HepG2 (cell line): ENCODE measurements around the gene HABP2.

ENCODE experiments used
- CTCF ChIP-seq: sonication (generic); formaldehyde crosslinking; IDR thresholded peaks from 2 replicates; pipeline ENCODE4 v1.5.0; 2020; ENCODE audit warnings: mild to moderate bottlenecking, missing genetic modification reagents, moderate library complexity
- MAX ChIP-seq: IDR thresholded peaks from 2 replicates; pipeline ENCODE4 v1.6.1; 2012; ENCODE audit warnings: inconsistent platforms
- MLX ChIP-seq: IDR thresholded peaks from 2 replicates; pipeline ENCODE4 v1.6.1; 2016
- NR2C2 ChIP-seq: sonication (generic); formaldehyde crosslinking; IDR thresholded peaks from 2 replicates; pipeline ENCODE4 v1.4.0; 2020; ENCODE audit warnings: missing genetic modification reagents, mild to moderate bottlenecking, moderate library complexity, borderline replicate concordance
- NR3C1 ChIP-seq: sonication (generic); formaldehyde crosslinking; IDR thresholded peaks from 2 replicates; pipeline ENCODE4 v1.4.0; 2020; ENCODE audit warnings: missing genetic modification reagents
- PITX1 ChIP-seq: sonication (generic); formaldehyde crosslinking; IDR thresholded peaks from 2 replicates; pipeline ENCODE4 v1.5.1; 2020; ENCODE audit warnings: mild to moderate bottlenecking, missing genetic modification reagents
- REXO4 ChIP-seq: sonication (generic); formaldehyde crosslinking; IDR thresholded peaks from 2 replicates; pipeline ENCODE4 v1.8.0; 2022; ENCODE audit warnings: missing genetic modification reagents, mild to moderate bottlenecking, borderline replicate concordance
- SMC3 ChIP-seq: IDR thresholded peaks from 2 replicates; pipeline ENCODE4 v1.6.1; 2011; ENCODE audit warnings: low read length, improper control_type of control experiment
- SRSF1 ChIP-seq: fragments of 200-400 bp; formaldehyde crosslinking; optimal IDR thresholded peaks from 2 replicates; pipeline ENCODE3; 2017; ENCODE audit warnings: mild to moderate bottlenecking, low read depth, low read length, moderate library complexity
- TCF7L2 ChIP-seq: IDR thresholded peaks from 2 replicates; pipeline ENCODE4 v1.6.1; 2011; ENCODE audit warnings: mild to moderate bottlenecking, low read depth, low read length, moderate library complexity
- THAP11 ChIP-seq: IDR thresholded peaks from 2 replicates; pipeline ENCODE4 v1.6.1; 2016; ENCODE audit warnings: missing biosample characterization, missing genetic modification reagents
- ZNF101 ChIP-seq: sonication (generic); formaldehyde crosslinking; IDR thresholded peaks from 2 replicates; pipeline ENCODE4 v1.4.0; 2020; ENCODE audit warnings: mild to moderate bottlenecking, low read depth, missing genetic modification reagents, borderline replicate concordance
- ZSCAN29 ChIP-seq: sonication (generic); formaldehyde crosslinking; conservative IDR thresholded peaks from 2 replicates; pipeline ENCODE4 v1.4.0; 2020; ENCODE audit warnings: mild to moderate bottlenecking, missing genetic modification reagents

- TF ChIP-seq PITX1 (CRISPR knock-in tag) (no peak), THAP11 (no peak), NR3C1 (CRISPR knock-in tag) (no peak), NR2C2 (CRISPR knock-in tag) (no peak), CTCF (CRISPR knock-in tag) (no peak), MLX (CRISPR knock-in tag) (no peak), SMC3 (no peak), MAX (no peak), TCF7L2 (no peak), ZNF101 (CRISPR knock-in tag) (no peak), ZSCAN29 (CRISPR knock-in tag) (no peak), SRSF1 (no peak), REXO4 (CRISPR knock-in tag) (no peak)
Observed at GRCh38 chr10:113610631-113611601, 58.1 kb downstream of the HABP2 start.
